ENCODE measurements around the gene EXOSC5. TPM values are rescaled to one million over a fixed set of nuclear protein-coding genes. Genes with fewer than 3 reads are reported as not detected.

EXOSC5 gene
- total and polyA plus RNA-seq, 10 of the 15 experiments (the other 5 are each of a cell fraction or from before 2014, with no cell fraction given), result 15.8 to 123 (median 52.7) TPM

DNA sequence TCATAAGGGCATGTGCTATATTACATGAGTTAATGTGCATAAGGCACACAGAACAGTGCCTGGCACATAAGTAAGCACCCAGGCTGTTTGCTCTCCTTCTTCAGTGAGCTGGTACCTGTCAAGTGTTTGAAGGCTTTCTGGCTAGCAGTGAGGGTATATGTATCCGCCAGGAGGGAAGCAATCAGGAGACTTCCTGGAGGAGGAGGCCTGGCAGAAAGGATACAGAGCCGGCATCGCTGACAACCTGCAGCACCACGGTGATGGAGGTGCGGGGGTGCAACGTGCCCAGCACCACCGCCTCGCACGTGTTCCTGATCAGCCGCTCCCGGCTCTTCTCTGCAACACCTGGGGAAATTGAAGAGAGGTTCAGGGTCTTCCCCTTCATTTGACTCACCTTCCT is 5.5 kb downstream of the EXOSC5 start:
- Histone ChIP-seq H3K4me1 (ENCODE audit: control insufficient read depth, insufficient read depth, low read length) (peaks cover 21% of the 10 kb centered on the region), H4K20me1 (ENCODE audit: control insufficient read depth, insufficient read depth) (no peaks in the 10 kb centered on the region), H3K36me3 (ENCODE audit: control insufficient read depth in 2 of 2, insufficient read depth in 2 of 2, low read length in 1 of 2) (peaks cover 23% of the 10 kb centered on the region in 2 experiments; a peak in 3 of 4 replicates), H3K79me2 (ENCODE audit: control insufficient read depth, insufficient read depth, low read length) (peaks cover 30% of the 10 kb centered on the region), H3K4me2 (ENCODE audit: control insufficient read depth, insufficient read depth) (no peak overlapping the region), H3K27ac (ENCODE audit: control insufficient read depth, insufficient read depth) (no peak overlapping the region), H3K27me3 (replicated peaks in 1 of 2; ENCODE audit: control insufficient read depth in 2 of 2, insufficient read depth in 2 of 2, low read length in 1 of 2) (no peaks in the 10 kb centered on the region), H3K4me3 (no peak overlapping the region), H2AFZ (ENCODE audit: control insufficient read depth, low read depth, low read length) (no peak overlapping the region), H3K9ac (ENCODE audit: control insufficient read depth, insufficient read depth, low read length) (no peak overlapping the region), H3K9me3 (replicated peaks; ENCODE audit: control insufficient read depth, insufficient read depth, low read length) (no peaks in the 10 kb centered on the region)
- CTCF ChIA-PET, result interaction anchor here (0.6 kb wide), 1 partner anchor 47 kb away, joined by 3 read pairs; no protein-coding TSS in a partner anchor
- TF ChIP-seq JUNB (IDR thresholded peaks at IDR 0.05) (no peak), RAD21 (IDR thresholded peaks at IDR 0.05; ENCODE audit: insufficient read depth, low read depth, low read length) (no peak)
- WGBS (ENCODE audit: insufficient coverage, insufficient replicate concordance, low lambda C conversion rate, missing lambda C conversion rate), result 87% methylated on average over 11 of the region's 11 CpGs
- ATAC-seq, result no peak
- RAD21 ChIA-PET (ENCODE audit: unreplicated experiment), result no interaction called here
- in situ Hi-C loops (cut with MboI) (no loop called here), intact Hi-C loops (cut with micrococcal nuclease; ENCODE audit: unreplicated experiment) (no loop called here)
- SMC1A ChIA-PET (ENCODE audit: uncharacterized antibody, unreplicated experiment), result no interaction called here
- POLR2A ChIA-PET, result no interaction called here
- BruUV-seq (replicated peaks), result no TSS peak
- FAIRE-seq, result no peak
- no peak for DNase-seq (ENCODE audit: low read depth, low spot score)

DNA sequence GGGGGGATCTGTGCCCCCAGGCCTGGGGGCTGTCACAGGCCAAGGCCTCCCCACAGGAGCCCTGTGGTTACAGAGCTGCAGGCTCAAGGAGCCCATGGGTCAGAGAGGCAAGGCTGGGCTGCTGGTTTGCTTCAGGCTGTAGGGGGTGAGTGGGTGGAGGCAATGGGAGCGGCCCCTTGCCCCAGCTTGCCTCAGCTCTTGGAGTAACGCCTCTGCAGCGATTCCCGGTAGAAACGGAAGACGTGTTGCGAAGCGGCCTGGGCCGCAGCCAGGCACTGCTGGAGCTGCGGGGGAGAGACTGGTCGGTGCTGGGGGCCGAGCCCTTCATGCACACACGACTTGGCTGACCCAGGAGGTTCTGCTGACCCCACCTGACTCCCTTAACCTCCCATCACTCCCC is 10.7 kb downstream of the EXOSC5 start:
- no peak overlapping the region for H3K27ac ChIP-seq (ENCODE audit: control insufficient read depth, insufficient read depth)
- no peak for DNase-seq (ENCODE audit: low read depth, low spot score)
- H2AFZ ChIP-seq (ENCODE audit: control insufficient read depth, low read depth, low read length), result no peak overlapping the region
- over 99% methylated on average over 13 of the region's 13 CpGs for WGBS (ENCODE audit: insufficient coverage, insufficient replicate concordance, low lambda C conversion rate, missing lambda C conversion rate)
- ChIA-PET RAD21 (ENCODE audit: unreplicated experiment) (interaction anchor here (0.5 kb wide), 1 partner anchor 43 kb away, joined by 3 read pairs; no protein-coding TSS in a partner anchor), CTCF (no interaction called here), POLR2A (no interaction called here), SMC1A (ENCODE audit: uncharacterized antibody, unreplicated experiment) (no interaction called here)
- peaks cover 17 to 21% of the 10 kb centered on the region in 2 experiments; a peak in 3 of 4 replicates for H3K36me3 ChIP-seq (ENCODE audit: control insufficient read depth in 2 of 2, insufficient read depth in 2 of 2, low read length in 1 of 2)
- no TSS peak for BruUV-seq (replicated peaks)
- H3K9ac ChIP-seq (ENCODE audit: control insufficient read depth, insufficient read depth, low read length), result no peak overlapping the region
- H3K79me2 ChIP-seq (ENCODE audit: control insufficient read depth, insufficient read depth, low read length), result no peaks in the 10 kb centered on the region
- no peak overlapping the region for H3K4me3 ChIP-seq
- peaks cover 6% of the 10 kb centered on the region; the same call in 1 of the 2 replicates for H3K4me1 ChIP-seq (ENCODE audit: control insufficient read depth, insufficient read depth, low read length)
- TF ChIP-seq POLR2A (IDR thresholded peaks at IDR 0.05; ENCODE audit: low read depth, low read length), result peak; percentile 34; the same call in 1 of the 2 replicates
- no peak for TF ChIP-seq ATF3 (IDR thresholded peaks at IDR 0.05; ENCODE audit: borderline replicate concordance, extremely low read depth, low read depth, low read length)
- H4K20me1 ChIP-seq (ENCODE audit: control insufficient read depth, insufficient read depth), result no peaks in the 10 kb centered on the region
- H3K9me3 ChIP-seq (replicated peaks; ENCODE audit: control insufficient read depth, insufficient read depth, low read length), result no peaks in the 10 kb centered on the region
- intact Hi-C loops (cut with micrococcal nuclease; ENCODE audit: unreplicated experiment) (no loop called here), in situ Hi-C loops (cut with MboI) (no loop called here)
- H3K4me2 ChIP-seq (ENCODE audit: control insufficient read depth, insufficient read depth), result no peak overlapping the region
- ATAC-seq, result no peak
- FAIRE-seq, result no peak
- H3K27me3 ChIP-seq (replicated peaks in 1 of 2; ENCODE audit: control insufficient read depth in 2 of 2, insufficient read depth in 2 of 2, low read length in 1 of 2), result no peaks in the 10 kb centered on the region

Data from GM12878 (cell line).